SK-N-SH (cell line): ENCODE measurements around the gene COL12A1. TPM values are rescaled to one million over a fixed set of nuclear protein-coding genes. Genes with fewer than 3 reads are reported as not detected.

ENCODE experiments used
- CTCF ChIA-PET: fragments of 300-600, 350-600 bp; formaldehyde crosslinking; extraction: SDS; loops from one replicate; lab custom pipeline; 2021; lab: Yijun Ruan, JAX
- POLR2A ChIA-PET: fragments of 350-600 bp; sonication (Branson Sonifier 250); formaldehyde crosslinking; extraction: SDS; loops from one replicate; lab custom pipeline; 2020; ENCODE audit warnings: antibody characterized with exemption, inconsistent platforms; lab: Yijun Ruan, JAX
- DNase-seq: peaks from one replicate; pipeline ENCODE4 v3.0.0; 2012
- H2AFZ ChIP-seq: fragments of 200-600 bp; sonication (generic); 2 replicates; pipeline ENCODE4 v1.8.1; 2016; ENCODE audit warnings: antibody characterized with exemption, mild to moderate bottlenecking, low read depth
- H3F3A ChIP-seq: fragments of 200-600 bp; sonication (generic); replicated peaks from 2 replicates; pipeline ENCODE3; 2016; ENCODE audit warnings: antibody characterized with exemption, mild to moderate bottlenecking; ENCODE audit not compliant: insufficient read depth
- H3K27ac ChIP-seq, 2 experiments: fragments of 200-500 bp in 1 of 2; fragments of 200-600 bp in 1 of 2; sonication (Bioruptor generic) in 1 of 2; sonication (generic), shearing (Covaris generic) in 1 of 2; 2 replicates each; pipeline versions ENCODE4 v1.5.1 to v1.6.1; 2014 to 2016; ENCODE audit warnings: low read depth in 2 of 2, inconsistent platforms in 1 of 2, low read length in 1 of 2, mild to moderate bottlenecking in 1 of 2, mixed read lengths in 1 of 2
- H3K27me3 ChIP-seq: fragments of 200-600 bp; sonication (generic), shearing (Covaris generic); 2 replicates; pipeline ENCODE4 v1.6.1; 2016; ENCODE audit warnings: mixed run types; ENCODE audit not compliant: insufficient read depth
- H3K36me3 ChIP-seq, 2 experiments: fragments of 200-500 bp in 1 of 2; fragments of 200-600 bp in 1 of 2; sonication (Bioruptor generic) in 1 of 2; sonication (generic) in 1 of 2; replicated peaks in 1 of 2; 2 replicates each; pipeline versions ENCODE3 to v1.5.1; 2014 to 2016; ENCODE audit warnings: low read length in 1 of 2, mild to moderate bottlenecking in 1 of 2; ENCODE audit not compliant: insufficient read depth in 2 of 2, control insufficient read depth in 1 of 2
- H3K4me1 ChIP-seq, 2 experiments: fragments of 200-500 bp in 1 of 2; fragments of 200-600 bp in 1 of 2; sonication (Bioruptor generic) in 1 of 2; sonication (generic), shearing (Covaris generic) in 1 of 2; 2 replicates each; pipeline versions ENCODE4 v1.5.1 to v1.6.1; 2014 to 2016; ENCODE audit warnings: low read depth in 1 of 2, low read length in 1 of 2, mixed run types in 1 of 2; ENCODE audit not compliant: insufficient read depth in 2 of 2, control insufficient read depth in 1 of 2
- H3K4me2 ChIP-seq: fragments of 200-600 bp; sonication (generic), shearing (Covaris generic); 2 replicates; pipeline ENCODE4 v1.6.1; 2017; ENCODE audit warnings: mixed run types
- H3K4me3 ChIP-seq, 2 experiments: fragments of 200-500 bp in 1 of 2; fragments of 200-600 bp in 1 of 2; sonication (Bioruptor generic) in 1 of 2; sonication (generic), shearing (Covaris generic) in 1 of 2; 2 replicates each; pipeline versions ENCODE4 v1.5.1 to v1.8.1; 2014 to 2016; ENCODE audit warnings: low read depth in 2 of 2, inconsistent platforms in 1 of 2, low read length in 1 of 2, mild to moderate bottlenecking in 1 of 2, mixed read lengths in 1 of 2, moderate library complexity in 1 of 2
- H3K79me2 ChIP-seq: fragments of 200-600 bp; sonication (generic); 2 replicates; pipeline ENCODE4 v1.8.1; 2017; ENCODE audit warnings: mild to moderate bottlenecking; ENCODE audit not compliant: insufficient read depth
- H3K9ac ChIP-seq: fragments of 200-600 bp; sonication (generic); 2 replicates; pipeline ENCODE4 v1.6.1; 2017; ENCODE audit warnings: mixed run types
- H3K9me2 ChIP-seq: fragments of 200-600 bp; sonication (generic); 2 replicates; pipeline ENCODE4 v1.6.1; 2017; ENCODE audit warnings: mixed run types
- H3K9me3 ChIP-seq: fragments of 200-600 bp; sonication (generic); 2 replicates; pipeline ENCODE4 v1.6.1; 2017; ENCODE audit warnings: mixed run types, mild to moderate bottlenecking, moderate library complexity
- H4K20me1 ChIP-seq: fragments of 200-600 bp; sonication (generic); 2 replicates; pipeline ENCODE4 v1.6.1; 2017; ENCODE audit warnings: mild to moderate bottlenecking, mixed run types; ENCODE audit not compliant: insufficient read depth
- CHD2 ChIP-seq: fragments of 150-350 bp; IDR thresholded peaks from 2 replicates; pipeline ENCODE4 v1.6.1; 2018; ENCODE audit warnings: low read length; ENCODE audit not compliant: partially characterized antibody
- CTCF ChIP-seq: fragments of 200-600 bp; sonication (generic); IDR thresholded peaks from 2 replicates; pipeline ENCODE4 v1.6.1; 2017; ENCODE audit warnings: antibody characterized with exemption, mild to moderate bottlenecking, moderate library complexity
- EZH2phosphoT487 ChIP-seq: fragments of 200-600 bp; sonication (generic); IDR thresholded peaks from 2 replicates; pipeline ENCODE4 v1.6.1; 2017; ENCODE audit warnings: low read depth, mixed run types, mild to moderate bottlenecking, antibody characterized with exemption, moderate library complexity, borderline replicate concordance
- FOSL2 ChIP-seq: IDR thresholded peaks from 2 replicates; pipeline ENCODE4 v1.4.0; 2012; ENCODE audit warnings: low read depth, mild to moderate bottlenecking, moderate library complexity, borderline replicate concordance
- FOXM1 ChIP-seq: IDR thresholded peaks from 2 replicates; pipeline ENCODE4 v1.4.0; 2012; ENCODE audit warnings: low read depth, mild to moderate bottlenecking
- IRF3 ChIP-seq: fragments of 150-350 bp; IDR thresholded peaks from 2 replicates; pipeline ENCODE4 v1.6.1; 2016; ENCODE audit warnings: mild to moderate bottlenecking, low read depth, low read length
- JUND ChIP-seq: IDR thresholded peaks from 2 replicates; pipeline ENCODE4 v1.4.0; 2012
- MXI1 ChIP-seq: IDR thresholded peaks from 2 replicates; pipeline ENCODE4 v1.6.1; 2012; ENCODE audit warnings: mild to moderate bottlenecking, low read depth, low read length, improper control_type of control experiment
- NFIC ChIP-seq: IDR thresholded peaks from 2 replicates; pipeline ENCODE4 v1.4.0; 2012; ENCODE audit warnings: borderline replicate concordance
- NRF1 ChIP-seq: IDR thresholded peaks from 2 replicates; pipeline ENCODE4 v1.6.1; 2012; ENCODE audit warnings: low read depth, mild to moderate bottlenecking, low read length
- POLR2AphosphoS5 ChIP-seq: IDR thresholded peaks from 2 replicates; pipeline ENCODE4 v1.6.1; 2012; ENCODE audit warnings: low read depth, low read length
- RCOR1 ChIP-seq: fragments of 150-350 bp; IDR thresholded peaks from 2 replicates; pipeline ENCODE4 v1.6.1; 2017; ENCODE audit warnings: antibody characterized with exemption, low read length
- RXRA ChIP-seq: IDR thresholded peaks from 2 replicates; pipeline ENCODE4 v1.4.0; 2012; ENCODE audit warnings: low read depth, mild to moderate bottlenecking, borderline replicate concordance
- SIN3A ChIP-seq: IDR thresholded peaks from 2 replicates; pipeline ENCODE4 v1.6.1; 2012; ENCODE audit warnings: low read depth, mild to moderate bottlenecking, low read length, moderate library complexity, borderline replicate concordance
- TAF1 ChIP-seq: IDR thresholded peaks from 2 replicates; pipeline ENCODE4 v1.6.1; 2012; ENCODE audit warnings: low read depth, mild to moderate bottlenecking, low read length, moderate library complexity, borderline replicate concordance
- TCF12 ChIP-seq: IDR thresholded peaks from 2 replicates; pipeline ENCODE4 v1.4.0; 2012
- TEAD4 ChIP-seq: IDR thresholded peaks from 2 replicates; pipeline ENCODE4 v1.4.0; 2012; ENCODE audit warnings: mild to moderate bottlenecking, borderline replicate concordance; ENCODE audit not compliant: insufficient read depth
- USF1 ChIP-seq: IDR thresholded peaks from 2 replicates; pipeline ENCODE4 v1.4.0; 2012; ENCODE audit warnings: low read depth, borderline replicate concordance
- USF2 ChIP-seq: fragments of 150-350 bp; IDR thresholded peaks from 2 replicates; pipeline ENCODE4 v1.6.1; 2017; ENCODE audit warnings: antibody characterized with exemption, low read length, low read depth, borderline replicate concordance
- WGBS: methylation state at CpG from one replicate; pipeline ENCODE4 v1.1.6; 2017; ENCODE audit warnings: low lambda C conversion rate; 5-methylcytosine and 5-hydroxymethylcytosine counted together
- polyA plus RNA-seq, 3 experiments: library from polyadenylated mRNA; depleted of rRNA; stranded (reverse); fragments of >200 nt; gene quantifications; 2 replicates each; pipeline ENCODE4 v1.2.3, GENCODE V29; 2012

The COL12A1 gene
- polyA plus RNA-seq, 1 of the 3 experiments (the other 2 are of a cell fraction): 0.03 TPM

- H3K4me2 ChIP-seq: no peak overlapping the region
- no peak for DNase-seq
- H2AFZ ChIP-seq: no peak overlapping the region
- H3K4me3 ChIP-seq: no peak overlapping the region
- no peaks in the 10 kb centered on the region; the same call in 1 of the 2 replicates for H4K20me1 ChIP-seq
- H3K79me2 ChIP-seq: peaks cover 15% of the 10 kb centered on the region
- 100% methylated on average over 2 of the region's 2 CpGs for WGBS
- H3F3A ChIP-seq: no peaks in the 10 kb centered on the region
- no peak overlapping the region for H3K9ac ChIP-seq
- peaks cover 28 to 35% of the 10 kb centered on the region in 2 experiments for H3K36me3 ChIP-seq
- H3K4me1 ChIP-seq: no peaks in the 10 kb centered on the region
- H3K27ac ChIP-seq: no peak overlapping the region
- ChIA-PET POLR2A (no interaction called here), CTCF (interaction anchor here (0.9 to 3.7 kb wide), 3 partner anchors 9 to 26 kb away, joined by 3 to 16 read pairs (median 12); no protein-coding TSS in a partner anchor)
- TF ChIP-seq TCF12: no peak
- no peak for TF ChIP-seq RXRA
- no peak for TF ChIP-seq MXI1
- no peak for TF ChIP-seq TAF1
- TF ChIP-seq NRF1: no peak
- TF ChIP-seq JUND: no peak
- TF ChIP-seq EZH2phosphoT487: no peak
- no peak for TF ChIP-seq TEAD4
- TF ChIP-seq SIN3A: no peak
- no peak for TF ChIP-seq IRF3
- TF ChIP-seq USF2: no peak
- TF ChIP-seq USF1: no peak
- TF ChIP-seq FOSL2: no peak
- TF ChIP-seq RCOR1: no peak
- no peaks in the 10 kb centered on the region for H3K27me3 ChIP-seq
- no peaks in the 10 kb centered on the region for H3K9me3 ChIP-seq
- H3K9me2 ChIP-seq: no peaks in the 10 kb centered on the region
Measured at GRCh38 chr6:75235271-75235670, 29.4 kb upstream of the COL12A1 start.

- Histone ChIP-seq H3K4me1 (no peaks in the 10 kb centered on the region), H3K9ac (no peak overlapping the region), H3K27ac (no peak overlapping the region), H3K4me3 (no peak overlapping the region), H3K79me2 (peaks cover 7% of the 10 kb centered on the region; the same call in 1 of the 2 replicates), H3F3A (no peaks in the 10 kb centered on the region), H3K36me3 (peaks cover 18 to 26% of the 10 kb centered on the region in 2 experiments), H3K27me3 (no peaks in the 10 kb centered on the region), H3K9me3 (no peaks in the 10 kb centered on the region), H3K9me2 (no peaks in the 10 kb centered on the region), H3K4me2 (no peak overlapping the region), H2AFZ (no peak overlapping the region), H4K20me1 (no peaks in the 10 kb centered on the region)
- 79% methylated on average over 3 of the region's 3 CpGs for WGBS
- POLR2A ChIA-PET: no interaction called here
- DNase-seq: no peak
- TF ChIP-seq CTCF: no peak
- TF ChIP-seq FOXM1: no peak
- TF ChIP-seq CHD2: no peak
- TF ChIP-seq JUND: no peak
- no peak for TF ChIP-seq POLR2AphosphoS5
- TF ChIP-seq NFIC: no peak
- TF ChIP-seq RCOR1: no peak
- no peak for TF ChIP-seq FOSL2
- CTCF ChIA-PET: interaction anchor here (2.6 to 3.7 kb wide), 2 partner anchors 23 to 25 kb away, joined by 12 to 16 read pairs; no protein-coding TSS in a partner anchor
Measured at GRCh38 chr6:75234126-75234865, 28.4 kb upstream of the COL12A1 start.
